Measurements from ENCODE around the gene SATB1. TPM values are rescaled to one million over a fixed set of nuclear protein-coding genes. Genes with fewer than 3 reads are reported as not detected.

The SATB1 gene
- total RNA-seq, 1 experiment from 2014 or later = 2.7 TPM

DNA sequence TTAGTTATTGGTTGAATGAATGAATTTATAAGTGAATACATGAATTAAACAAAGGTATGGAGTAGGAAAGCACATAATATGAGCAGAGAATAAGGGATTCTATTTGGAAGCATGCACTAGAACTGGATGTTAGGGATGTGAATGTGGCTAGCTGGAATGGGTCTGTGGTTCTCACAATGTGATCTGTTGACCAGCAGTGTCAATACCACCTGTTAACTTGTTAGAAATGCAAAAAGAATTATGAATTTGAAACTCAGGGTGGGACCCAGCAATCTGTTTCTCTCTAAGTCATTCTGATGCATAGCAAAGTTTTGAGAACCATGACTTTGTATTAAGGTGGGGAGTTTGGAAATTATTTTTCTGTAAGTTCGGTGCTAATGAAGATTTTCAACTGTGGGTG, 41.0 kb upstream of the SATB1 start:
- H3K27ac ChIP-seq (ENCODE audit: low read depth, low read length) = no peak overlapping the region
- RAD21 ChIA-PET (ENCODE audit: low non-redundant PET in 1 of 2, low total read pairs in 2 of 2, uncharacterized antibody in 2 of 2, unreplicated experiment in 2 of 2) = no interaction called here
- intact Hi-C loops (cut with micrococcal nuclease) = no loop called here
- H3K4me3 ChIP-seq (replicated peaks in 1 of 2; ENCODE audit: low read depth in 1 of 2, low read length in 2 of 2) = no peak overlapping the region
- H2AFZ ChIP-seq (ENCODE audit: low read depth, low read length, poor library complexity, severe bottlenecking) = no peak overlapping the region
- H3K9me2 ChIP-seq (ENCODE audit: insufficient read depth) = no peaks in the 10 kb centered on the region
- H3K36me3 ChIP-seq (ENCODE audit: control insufficient read depth in 1 of 2, insufficient read depth in 2 of 2, low read length in 2 of 2) = no peaks in the 10 kb centered on the region
- H3K4me1 ChIP-seq (ENCODE audit: control insufficient read depth in 1 of 2, insufficient read depth in 2 of 2, low read length in 2 of 2) = no peaks in the 10 kb centered on the region
- H3K27me3 ChIP-seq (ENCODE audit: insufficient read depth, low read length) = no peaks in the 10 kb centered on the region; the same call in 1 of the 2 replicates
- POLR2A ChIA-PET = no interaction called here
- no TSS peak for BruUV-seq (replicated peaks)
- H3K9me3 ChIP-seq (ENCODE audit: control insufficient read depth in 1 of 2, insufficient read depth in 1 of 2, low read depth in 1 of 2, low read length in 2 of 2) = no peaks in the 10 kb centered on the region
- no peak overlapping the region for H3K9ac ChIP-seq (ENCODE audit: low read length)
- H4K20me1 ChIP-seq (ENCODE audit: insufficient read depth) = no peaks in the 10 kb centered on the region; the same call in 1 of the 2 replicates
- H3K79me2 ChIP-seq (ENCODE audit: insufficient read depth, low read length) = no peaks in the 10 kb centered on the region
- no peak overlapping the region for H3K4me2 ChIP-seq (ENCODE audit: low read length)
- ATAC-seq (no peak), DNase-seq (ENCODE audit: low read depth, low spot score) (no peak)
- CTCF ChIA-PET = no interaction called here
- TF ChIP-seq EGR1 (IDR thresholded peaks at IDR 0.05; ENCODE audit: low read depth) (no peak), ZNF274 (IDR thresholded peaks at IDR 0.05; ENCODE audit: low read depth, low read length) (no peak), EZH2phosphoT487 (IDR thresholded peaks at IDR 0.05; ENCODE audit: borderline replicate concordance) (no peak), POLR2A (IDR thresholded peaks at IDR 0.05; ENCODE audit: borderline replicate concordance, extremely low read depth, insufficient read depth, insufficient read length) (no peak)
- TF ChIP-seq, protein P1, sequence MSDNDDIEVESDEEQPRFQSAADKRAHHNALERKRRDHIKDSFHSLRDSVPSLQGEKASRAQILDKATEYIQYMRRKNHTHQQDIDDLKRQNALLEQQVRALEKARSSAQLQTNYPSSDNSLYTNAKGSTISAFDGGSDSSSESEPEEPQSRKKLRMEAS (IDR thresholded peaks at IDR 0.05) = no peak

DNA sequence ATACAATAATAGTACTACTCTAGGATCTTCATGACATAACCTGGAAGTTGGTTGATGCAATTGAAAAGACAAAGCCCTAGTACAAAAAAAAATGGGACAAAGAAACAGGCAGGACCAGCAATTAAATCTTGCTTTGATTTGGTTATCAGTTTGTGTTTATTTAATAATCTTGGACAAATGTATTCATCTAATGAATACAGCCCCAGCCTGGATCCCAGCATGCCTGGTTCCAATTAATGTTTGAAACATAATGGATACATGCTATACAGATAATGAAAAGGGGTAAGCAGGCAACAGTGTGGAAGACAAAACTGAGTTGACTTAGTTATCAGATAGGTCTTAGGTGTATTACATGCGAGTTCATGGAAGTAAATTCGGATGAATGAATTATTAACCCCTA, 29.6 kb upstream of the SATB1 start:
- no peak overlapping the region for H3K4me2 ChIP-seq (ENCODE audit: low read length)
- CTCF ChIA-PET = no interaction called here
- H3K79me2 ChIP-seq (ENCODE audit: insufficient read depth, low read length) = no peaks in the 10 kb centered on the region
- RAD21 ChIA-PET (ENCODE audit: low non-redundant PET in 1 of 2, low total read pairs in 2 of 2, uncharacterized antibody in 2 of 2, unreplicated experiment in 2 of 2) = no interaction called here
- peaks cover 15% of the 10 kb centered on the region; the same call in 1 of the 2 replicates for H3K27me3 ChIP-seq (ENCODE audit: insufficient read depth, low read length)
- H3K27ac ChIP-seq (ENCODE audit: low read depth, low read length) = no peak overlapping the region
- H3K9me2 ChIP-seq (ENCODE audit: insufficient read depth) = no peaks in the 10 kb centered on the region
- H3K4me3 ChIP-seq (replicated peaks in 1 of 2; ENCODE audit: low read depth in 1 of 2, low read length in 2 of 2) = no peak overlapping the region
- no peaks in the 10 kb centered on the region for H3K9me3 ChIP-seq (ENCODE audit: control insufficient read depth in 1 of 2, insufficient read depth in 1 of 2, low read depth in 1 of 2, low read length in 2 of 2)
- POLR2A ChIA-PET = no interaction called here
- no peak overlapping the region for H3K9ac ChIP-seq (ENCODE audit: low read length)
- no peaks in the 10 kb centered on the region for H3K36me3 ChIP-seq (ENCODE audit: control insufficient read depth in 1 of 2, insufficient read depth in 2 of 2, low read length in 2 of 2)
- H4K20me1 ChIP-seq (ENCODE audit: insufficient read depth) = no peaks in the 10 kb centered on the region
- TF ChIP-seq CEBPB (IDR thresholded peaks at IDR 0.05; ENCODE audit: low read depth) = no peak
- no peak for TF ChIP-seq ZFX (IDR thresholded peaks at IDR 0.05)
- no peak for TF ChIP-seq CBX3 (IDR thresholded peaks at IDR 0.05; ENCODE audit: low read depth)
- TF ChIP-seq, protein P2, sequence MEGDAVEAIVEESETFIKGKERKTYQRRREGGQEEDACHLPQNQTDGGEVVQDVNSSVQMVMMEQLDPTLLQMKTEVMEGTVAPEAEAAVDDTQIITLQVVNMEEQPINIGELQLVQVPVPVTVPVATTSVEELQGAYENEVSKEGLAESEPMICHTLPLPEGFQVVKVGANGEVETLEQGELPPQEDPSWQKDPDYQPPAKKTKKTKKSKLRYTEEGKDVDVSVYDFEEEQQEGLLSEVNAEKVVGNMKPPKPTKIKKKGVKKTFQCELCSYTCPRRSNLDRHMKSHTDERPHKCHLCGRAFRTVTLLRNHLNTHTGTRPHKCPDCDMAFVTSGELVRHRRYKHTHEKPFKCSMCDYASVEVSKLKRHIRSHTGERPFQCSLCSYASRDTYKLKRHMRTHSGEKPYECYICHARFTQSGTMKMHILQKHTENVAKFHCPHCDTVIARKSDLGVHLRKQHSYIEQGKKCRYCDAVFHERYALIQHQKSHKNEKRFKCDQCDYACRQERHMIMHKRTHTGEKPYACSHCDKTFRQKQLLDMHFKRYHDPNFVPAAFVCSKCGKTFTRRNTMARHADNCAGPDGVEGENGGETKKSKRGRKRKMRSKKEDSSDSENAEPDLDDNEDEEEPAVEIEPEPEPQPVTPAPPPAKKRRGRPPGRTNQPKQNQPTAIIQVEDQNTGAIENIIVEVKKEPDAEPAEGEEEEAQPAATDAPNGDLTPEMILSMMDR (IDR thresholded peaks at IDR 0.05 in 2 of 3, conservative IDR thresholded peaks at IDR 0.05 in 1 of 3; ENCODE audit: borderline replicate concordance in 1 of 3, insufficient read depth in 1 of 3, low read depth in 2 of 3, low read length in 2 of 3) = no peak
- TF ChIP-seq, protein P3, sequence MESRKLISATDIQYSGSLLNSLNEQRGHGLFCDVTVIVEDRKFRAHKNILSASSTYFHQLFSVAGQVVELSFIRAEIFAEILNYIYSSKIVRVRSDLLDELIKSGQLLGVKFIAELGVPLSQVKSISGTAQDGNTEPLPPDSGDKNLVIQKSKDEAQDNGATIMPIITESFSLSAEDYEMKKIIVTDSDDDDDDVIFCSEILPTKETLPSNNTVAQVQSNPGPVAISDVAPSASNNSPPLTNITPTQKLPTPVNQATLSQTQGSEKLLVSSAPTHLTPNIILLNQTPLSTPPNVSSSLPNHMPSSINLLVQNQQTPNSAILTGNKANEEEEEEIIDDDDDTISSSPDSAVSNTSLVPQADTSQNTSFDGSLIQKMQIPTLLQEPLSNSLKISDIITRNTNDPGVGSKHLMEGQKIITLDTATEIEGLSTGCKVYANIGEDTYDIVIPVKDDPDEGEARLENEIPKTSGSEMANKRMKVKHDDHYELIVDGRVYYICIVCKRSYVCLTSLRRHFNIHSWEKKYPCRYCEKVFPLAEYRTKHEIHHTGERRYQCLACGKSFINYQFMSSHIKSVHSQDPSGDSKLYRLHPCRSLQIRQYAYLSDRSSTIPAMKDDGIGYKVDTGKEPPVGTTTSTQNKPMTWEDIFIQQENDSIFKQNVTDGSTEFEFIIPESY (IDR thresholded peaks at IDR 0.05; ENCODE audit: extremely low read depth, insufficient replicate concordance, low read length) = no peak
- no peak for TF ChIP-seq POLR2AphosphoS5 (IDR thresholded peaks at IDR 0.05; ENCODE audit: low read depth, low read length)
- no peak for TF ChIP-seq EZH2 (IDR thresholded peaks at IDR 0.05)
- TF ChIP-seq, protein P4, sequence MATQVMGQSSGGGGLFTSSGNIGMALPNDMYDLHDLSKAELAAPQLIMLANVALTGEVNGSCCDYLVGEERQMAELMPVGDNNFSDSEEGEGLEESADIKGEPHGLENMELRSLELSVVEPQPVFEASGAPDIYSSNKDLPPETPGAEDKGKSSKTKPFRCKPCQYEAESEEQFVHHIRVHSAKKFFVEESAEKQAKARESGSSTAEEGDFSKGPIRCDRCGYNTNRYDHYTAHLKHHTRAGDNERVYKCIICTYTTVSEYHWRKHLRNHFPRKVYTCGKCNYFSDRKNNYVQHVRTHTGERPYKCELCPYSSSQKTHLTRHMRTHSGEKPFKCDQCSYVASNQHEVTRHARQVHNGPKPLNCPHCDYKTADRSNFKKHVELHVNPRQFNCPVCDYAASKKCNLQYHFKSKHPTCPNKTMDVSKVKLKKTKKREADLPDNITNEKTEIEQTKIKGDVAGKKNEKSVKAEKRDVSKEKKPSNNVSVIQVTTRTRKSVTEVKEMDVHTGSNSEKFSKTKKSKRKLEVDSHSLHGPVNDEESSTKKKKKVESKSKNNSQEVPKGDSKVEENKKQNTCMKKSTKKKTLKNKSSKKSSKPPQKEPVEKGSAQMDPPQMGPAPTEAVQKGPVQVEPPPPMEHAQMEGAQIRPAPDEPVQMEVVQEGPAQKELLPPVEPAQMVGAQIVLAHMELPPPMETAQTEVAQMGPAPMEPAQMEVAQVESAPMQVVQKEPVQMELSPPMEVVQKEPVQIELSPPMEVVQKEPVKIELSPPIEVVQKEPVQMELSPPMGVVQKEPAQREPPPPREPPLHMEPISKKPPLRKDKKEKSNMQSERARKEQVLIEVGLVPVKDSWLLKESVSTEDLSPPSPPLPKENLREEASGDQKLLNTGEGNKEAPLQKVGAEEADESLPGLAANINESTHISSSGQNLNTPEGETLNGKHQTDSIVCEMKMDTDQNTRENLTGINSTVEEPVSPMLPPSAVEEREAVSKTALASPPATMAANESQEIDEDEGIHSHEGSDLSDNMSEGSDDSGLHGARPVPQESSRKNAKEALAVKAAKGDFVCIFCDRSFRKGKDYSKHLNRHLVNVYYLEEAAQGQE (IDR thresholded peaks at IDR 0.05; ENCODE audit: low read depth) = no peak
- H2AFZ ChIP-seq (ENCODE audit: low read depth, low read length, poor library complexity, severe bottlenecking) = no peak overlapping the region
- DNase-seq (ENCODE audit: low read depth, low spot score) = no peak
- H3K4me1 ChIP-seq (ENCODE audit: control insufficient read depth in 1 of 2, insufficient read depth in 2 of 2, low read length in 2 of 2) = no peaks in the 10 kb centered on the region
- no TSS peak for BruUV-seq (replicated peaks)
- intact Hi-C loops (cut with micrococcal nuclease) = no loop called here
- ATAC-seq = no peak
